Measurements from ENCODE around the gene DHRS7C. TPM values are rescaled to one million over a fixed set of nuclear protein-coding genes. Genes with fewer than 3 reads are reported as not detected.

Gene DHRS7C
- total RNA-seq = not detected

GRCh38 chr17:9790889-9791876, at the start of gene DHRS7C:
TSS of gene DHRS7C (minus strand) at chr17:9791592. CDS start at chr17:9791284, 308 bp downstream.
- DNase-seq (ENCODE audit: low spot score) (no peak), ATAC-seq (ENCODE audit: insufficient number of reproducible peaks, low FRiP score, low read depth) (no peak)
- peaks cover 0 to 7% of the 10 kb centered on the region in 2 donors for H3K4me1 ChIP-seq (ENCODE audit: control insufficient read depth in 1 of 2, low read depth in 2 of 2)
- H3K27ac ChIP-seq = no peak within 1 kb of the TSS
- no peaks in the 10 kb centered on the region for H3K27me3 ChIP-seq (replicated peaks; ENCODE audit: insufficient read depth)
- no peak for TF ChIP-seq CTCF (IDR thresholded peaks at IDR 0.05)
- H3K36me3 ChIP-seq = no peaks in the 10 kb centered on the region
- H3K9me3 ChIP-seq = no peaks in the 10 kb centered on the region
- H3K4me3 ChIP-seq = no peak within 1 kb of the TSS

- Histone ChIP-seq H3K9me3 (no peaks in the 10 kb centered on the region), H3K27ac (no peak overlapping the region), H3K4me1 (ENCODE audit: control insufficient read depth in 1 of 2, low read depth in 2 of 2) (peaks cover 0 to 23% of the 10 kb centered on the region in 2 donors), H3K4me3 (no peak overlapping the region), H3K36me3 (no peaks in the 10 kb centered on the region), H3K27me3 (replicated peaks; ENCODE audit: insufficient read depth) (no peaks in the 10 kb centered on the region)
- no peak for TF ChIP-seq CTCF (IDR thresholded peaks at IDR 0.05)
- no peak for ATAC-seq (ENCODE audit: insufficient number of reproducible peaks, low FRiP score, low read depth)
- DNase-seq (ENCODE audit: low spot score) = no peak
Observed at GRCh38 chr17:9839433-9839832, 48.0 kb upstream of the DHRS7C start.

GRCh38 chr17:9837551-9838471, 46.4 kb upstream of the DHRS7C start:
- no peak for TF ChIP-seq CTCF (IDR thresholded peaks at IDR 0.05)
- DNase-seq (ENCODE audit: low spot score) = no peak
- Histone ChIP-seq H3K9me3 (no peaks in the 10 kb centered on the region), H3K27ac (no peak overlapping the region), H3K4me1 (ENCODE audit: control insufficient read depth in 1 of 2, low read depth in 2 of 2) (peaks cover 0 to 15% of the 10 kb centered on the region in 2 donors), H3K4me3 (no peak overlapping the region), H3K27me3 (replicated peaks; ENCODE audit: insufficient read depth) (no peaks in the 10 kb centered on the region), H3K36me3 (no peaks in the 10 kb centered on the region)
- ATAC-seq (ENCODE audit: insufficient number of reproducible peaks, low FRiP score, low read depth) = no peak

- Histone ChIP-seq H3K27ac (no peak overlapping the region), H3K27me3 (replicated peaks; ENCODE audit: insufficient read depth) (no peaks in the 10 kb centered on the region), H3K4me3 (no peak overlapping the region), H3K4me1 (ENCODE audit: control insufficient read depth in 1 of 2, low read depth in 2 of 2) (no peaks in the 10 kb centered on the region), H3K36me3 (no peaks in the 10 kb centered on the region), H3K9me3 (no peaks in the 10 kb centered on the region)
- no peak for DNase-seq (ENCODE audit: low spot score)
- no peak for TF ChIP-seq CTCF (IDR thresholded peaks at IDR 0.05)
- ATAC-seq (ENCODE audit: insufficient number of reproducible peaks, low FRiP score, low read depth) = no peak
Observed at GRCh38 chr17:9833922-9834321, 42.5 kb upstream of the DHRS7C start.

GRCh38 chr17:9830711-9831110, 39.3 kb upstream of the DHRS7C start:
- H3K4me3 ChIP-seq = no peak overlapping the region
- no peaks in the 10 kb centered on the region for H3K27me3 ChIP-seq (replicated peaks; ENCODE audit: insufficient read depth)
- H3K4me1 ChIP-seq (ENCODE audit: control insufficient read depth in 1 of 2, low read depth in 2 of 2) = no peaks in the 10 kb centered on the region
- H3K27ac ChIP-seq = no peak overlapping the region
- DNase-seq (ENCODE audit: low spot score) = no peak
- TF ChIP-seq CTCF (IDR thresholded peaks at IDR 0.05) = no peak
- H3K36me3 ChIP-seq = no peaks in the 10 kb centered on the region
- no peak for ATAC-seq (ENCODE audit: insufficient number of reproducible peaks, low FRiP score, low read depth)
- no peaks in the 10 kb centered on the region for H3K9me3 ChIP-seq
